HFFc6 (cell line): ENCODE data around the gene ZNF827. TPM values are rescaled to one million over a fixed set of nuclear protein-coding genes. Genes with fewer than 3 reads are reported as not detected.
A peak's percentile ranks its signal among the peaks of the same experiment; 100 is the strongest.

Source experiments
- DNase-seq: peaks from one replicate; pipeline ENCODE4 v3.0.0-alpha.2; 2018
- H3K27ac Mint-ChIP-seq: 2 replicates; pipeline ENCODE4 v1.8.0; 2020; ENCODE audit warnings: mild to moderate bottlenecking, mixed read lengths
- H3K27me3 Mint-ChIP-seq: 2 replicates; pipeline ENCODE4 v1.8.0; 2021; ENCODE audit warnings: mild to moderate bottlenecking, moderate library complexity, mixed read lengths; ENCODE audit not compliant: insufficient read depth
- H3K36me3 Mint-ChIP-seq: 2 replicates; pipeline ENCODE4 v1.8.0; 2021; ENCODE audit warnings: low read depth, mixed read lengths
- H3K4me1 Mint-ChIP-seq: 2 replicates; pipeline ENCODE4 v1.8.0; 2020; ENCODE audit warnings: low read depth, mixed read lengths
- H3K4me3 Mint-ChIP-seq: 2 replicates; pipeline ENCODE4 v1.8.0; 2020; ENCODE audit warnings: mild to moderate bottlenecking, moderate library complexity, mixed read lengths
- H3K9me3 Mint-ChIP-seq: 2 replicates; pipeline ENCODE4 v1.8.0; 2020; ENCODE audit warnings: mild to moderate bottlenecking, mixed read lengths
- CTCF ChIP-seq: fragments of 200-600 bp; sonication (generic); IDR thresholded peaks from 2 replicates; pipeline ENCODE4 v1.5.0; 2021; ENCODE audit warnings: antibody characterized with exemption, mild to moderate bottlenecking
- total RNA-seq, 6 experiments: library from RNA; stranded (reverse); fragmentation: NEBNext Ultra II Directional; extraction: Animal tissue kit (Norgen Biotek cat#: 25700); gene quantifications; 2 replicates in 1 of 6; 3 replicates in 5 of 6; pipeline ENCODE4 v1.2.3, GENCODE V29; 2021

The ZNF827 gene
- total RNA-seq, 6 experiments from 2014 or later: 15.8 to 22.4 (median 17.6) TPM

GRCh38 chr4:145960012-145960411 is 21.4 kb upstream of the ZNF827 start:
- Mint-ChIP-seq H3K4me3 (no peak overlapping the region), H3K27ac (no peak overlapping the region), H3K9me3 (peaks cover 8% of the 10 kb centered on the region), H3K4me1 (peaks cover 13% of the 10 kb centered on the region), H3K27me3 (peaks cover 17% of the 10 kb centered on the region), H3K36me3 (no peaks in the 10 kb centered on the region)
- no peak for DNase-seq
- no peak for TF ChIP-seq CTCF

DNA sequence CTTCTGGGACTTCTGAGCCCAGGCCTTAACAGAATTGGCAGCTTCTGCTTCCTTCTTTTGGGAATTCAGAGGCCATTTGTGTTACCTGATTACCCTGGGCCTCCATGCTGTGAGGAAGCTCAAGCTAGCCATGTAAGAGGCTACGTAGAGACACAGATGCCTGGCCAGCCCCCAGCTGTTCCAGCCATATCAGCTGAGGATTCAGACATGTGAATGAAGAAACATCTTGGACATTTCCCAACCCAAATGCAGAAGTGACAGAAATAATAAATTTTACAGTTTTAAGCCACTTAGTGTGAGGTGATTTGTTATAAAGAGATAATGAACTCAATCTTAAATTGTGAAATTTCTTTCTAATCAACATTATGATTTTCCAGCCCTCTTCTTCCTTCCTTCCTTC is 18.7 kb upstream of the ZNF827 start:
- Mint-ChIP-seq H3K27me3 (peaks cover 5% of the 10 kb centered on the region), H3K27ac (no peak overlapping the region), H3K4me3 (no peak overlapping the region)

GRCh38 chr4:145956288-145956890 is 17.8 kb upstream of the ZNF827 start:
- Mint-ChIP-seq H3K36me3 (no peaks in the 10 kb centered on the region), H3K9me3 (no peaks in the 10 kb centered on the region), H3K27ac (no peak overlapping the region), H3K4me1 (peaks cover 34% of the 10 kb centered on the region), H3K4me3 (no peak overlapping the region), H3K27me3 (peaks cover 5% of the 10 kb centered on the region)
- peak; percentile 89 for TF ChIP-seq CTCF
- DNase-seq: peak; percentile 33

More for the DNA sequence above, 18.7 kb upstream of the ZNF827 start:
- Mint-ChIP-seq H3K4me1 (peaks cover 27% of the 10 kb centered on the region), H3K9me3 (no peaks in the 10 kb centered on the region), H3K36me3 (no peaks in the 10 kb centered on the region)
- no peak for DNase-seq
- no peak for TF ChIP-seq CTCF

DNA sequence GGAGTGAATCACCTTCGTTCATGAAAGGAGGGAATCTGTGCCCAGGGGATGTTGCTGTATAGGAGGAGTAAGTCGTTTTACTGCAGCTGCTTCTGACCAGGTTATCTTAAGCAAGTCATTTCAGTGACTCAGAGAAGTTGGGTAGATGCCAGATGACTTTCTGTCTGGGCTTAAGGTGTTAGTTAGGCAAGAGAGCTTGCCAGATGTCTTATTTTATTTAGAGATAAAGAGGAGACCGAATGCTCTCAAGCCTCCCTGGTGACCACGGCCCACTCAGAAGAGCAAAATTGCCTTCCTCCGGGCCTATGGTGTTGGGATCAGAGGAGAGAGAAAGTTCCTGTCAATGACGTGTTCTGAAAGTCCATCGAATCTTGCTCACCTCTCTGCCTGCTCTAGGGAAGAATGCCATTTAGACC is 16.3 kb upstream of the ZNF827 start:
- Mint-ChIP-seq H3K4me1 (peaks cover 34% of the 10 kb centered on the region), H3K9me3 (no peaks in the 10 kb centered on the region), H3K4me3 (peak overlapping the region; percentile 36; the same call in 1 of the 2 replicates), H3K27me3 (peaks cover 5% of the 10 kb centered on the region), H3K36me3 (no peaks in the 10 kb centered on the region), H3K27ac (0 out of 2 replicates have a peak overlapping the region, but pooled peaks have one; percentile 5)
- TF ChIP-seq CTCF: no peak
- peak; percentile 84 for DNase-seq

GRCh38 chr4:145951931-145952330 is 13.3 kb upstream of the ZNF827 start:
- Mint-ChIP-seq H3K4me3 (no peak overlapping the region), H3K4me1 (peaks cover 34% of the 10 kb centered on the region), H3K9me3 (no peaks in the 10 kb centered on the region), H3K27ac (no peak overlapping the region), H3K36me3 (no peaks in the 10 kb centered on the region), H3K27me3 (no peaks in the 10 kb centered on the region)
- DNase-seq: no peak
- TF ChIP-seq CTCF: no peak
